Activated effector memory CD4-positive, alpha-beta T cell treated with Interleukin-2 at 50 U/mL for 16 hours (primary cell): ENCODE measurements around the gene TMTC2.

Experiments
- DNase-seq: peaks from one replicate; pipeline ENCODE4 v3.0.0-alpha.2; 2020

TMTC2 gene

DNA sequence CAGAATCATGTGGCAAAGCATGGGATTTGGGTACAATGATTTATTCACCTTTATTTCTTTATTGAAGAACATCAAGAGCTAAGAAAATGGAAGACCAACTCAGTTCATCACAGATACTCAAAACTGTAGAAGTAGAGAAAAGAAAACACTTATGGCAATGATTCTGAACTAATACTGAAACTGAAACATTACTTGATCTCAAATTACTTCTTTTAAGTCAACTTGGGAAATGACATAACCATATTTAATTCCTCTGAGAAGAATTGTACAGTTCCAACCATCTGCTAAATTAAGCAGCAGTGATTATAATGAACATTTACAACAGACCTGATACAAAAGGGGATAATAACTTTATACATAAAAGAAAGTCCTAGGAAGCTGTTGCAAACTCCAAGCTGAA is 466.5 kb downstream of the TMTC2 start:
- DNase-seq = no peak

- DNase-seq = no peak
Measured at GRCh38 chr12:83156815-83157214, 470.1 kb downstream of the TMTC2 start.

DNA sequence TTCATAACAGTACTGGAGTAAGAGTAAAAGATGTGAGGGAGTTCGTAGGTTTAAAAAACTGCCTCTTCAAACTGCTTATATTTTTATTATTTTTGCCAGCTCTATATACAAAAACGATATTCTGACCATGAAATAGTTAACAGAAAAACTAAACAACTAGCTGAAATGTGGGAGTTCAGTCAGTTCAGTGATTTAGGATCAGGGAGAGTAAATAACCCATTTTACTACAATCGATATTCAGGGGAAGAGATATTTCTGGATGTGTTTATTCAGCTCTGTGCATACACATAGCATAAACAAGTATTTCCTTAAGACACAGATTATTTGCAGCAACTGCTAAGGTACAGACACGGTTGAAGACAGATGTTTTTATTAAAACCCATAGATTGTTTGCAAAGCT is 470.9 kb downstream of the TMTC2 start:
- no peak for DNase-seq

GRCh38 chr12:83158613-83159207 is 472.0 kb downstream of the TMTC2 start:
- DNase-seq = no peak

DNA sequence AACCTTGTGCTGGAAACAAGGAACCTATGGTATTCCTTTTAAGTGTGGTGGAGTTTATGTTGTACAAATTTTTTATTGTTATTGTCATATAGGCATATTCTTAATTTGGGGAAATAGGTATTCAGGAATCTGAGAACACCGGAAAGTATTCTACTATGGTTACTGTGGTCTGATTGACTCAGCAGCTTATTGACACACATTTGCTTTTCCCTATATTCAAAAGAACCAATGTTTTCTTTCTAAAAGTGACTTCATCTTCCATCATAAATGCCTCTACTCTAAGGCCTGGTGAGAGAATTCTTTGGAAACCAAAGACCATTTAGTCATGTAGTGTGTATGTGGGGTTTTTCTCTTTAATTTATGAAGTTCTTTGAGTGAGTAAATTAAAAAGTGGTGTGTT is 474.8 kb downstream of the TMTC2 start:
- DNase-seq = no peak

GRCh38 chr12:83168751-83169150 is 482.0 kb downstream of the TMTC2 start:
- DNase-seq = no peak

- no peak for DNase-seq
Measured at GRCh38 chr12:83172441-83172840, 485.7 kb downstream of the TMTC2 start.

- no peak for DNase-seq
Measured at GRCh38 chr12:83172866-83173649, 486.4 kb downstream of the TMTC2 start.

DNA sequence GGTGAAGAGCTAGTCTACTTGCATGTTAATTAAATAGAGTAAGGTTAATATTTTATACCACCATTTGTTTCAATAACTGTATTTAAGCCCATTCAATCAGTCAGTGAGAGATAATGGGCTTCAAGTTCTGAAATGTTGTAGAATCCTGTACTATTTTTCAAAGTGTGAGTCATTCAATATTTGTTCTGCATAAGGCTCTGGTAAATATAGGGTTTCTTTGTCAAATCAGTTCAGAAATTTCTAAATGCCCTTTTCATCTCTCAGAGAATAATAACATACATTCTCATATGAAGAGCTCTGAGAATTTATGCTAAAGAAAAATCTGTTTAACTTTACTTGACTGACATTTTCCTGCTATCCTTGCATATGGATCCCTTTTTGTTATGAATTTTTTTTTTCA is 493.3 kb downstream of the TMTC2 start:
- no peak for DNase-seq

DNA sequence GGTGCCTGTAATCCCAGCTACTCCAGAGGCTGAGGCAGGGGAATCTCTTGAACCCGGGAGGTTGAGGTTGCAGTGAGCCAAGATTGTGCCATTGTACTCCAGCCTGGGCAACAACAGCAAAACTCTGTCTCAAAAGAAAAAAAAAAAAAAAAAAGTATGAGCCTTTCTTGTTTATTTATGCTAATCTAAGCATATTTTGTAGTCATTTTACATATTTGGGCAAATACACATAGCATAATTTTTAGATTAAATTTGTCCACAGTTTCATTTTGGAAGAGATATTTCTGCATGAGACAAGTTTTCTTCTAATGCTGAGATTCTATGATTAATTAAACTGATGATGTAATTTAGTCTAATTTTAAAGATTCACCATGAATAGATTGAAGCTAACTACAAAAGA is 494.4 kb downstream of the TMTC2 start:
- DNase-seq = no peak

- no peak for DNase-seq
Measured at GRCh38 chr12:83183132-83183531, 496.4 kb downstream of the TMTC2 start.
